Subcutaneous abdominal adipose tissue (tissue), 5 donors: ENCODE results near the gene COL1A2.

Source experiments
- H3K27ac ChIP-seq: one replicate; pipeline ENCODE4 v1.7.0; 2013; ENCODE audit warnings: low read depth, mild to moderate bottlenecking, inconsistent platforms, low read length, moderate library complexity
- H3K27me3 ChIP-seq, 5 donors: one replicate each; pipeline ENCODE4 v1.7.0; 2013; ENCODE audit warnings: low read length in 5 of 5, inconsistent platforms in 1 of 5; ENCODE audit not compliant: control insufficient read depth in 5 of 5, insufficient read depth in 4 of 5
- H3K36me3 ChIP-seq, 5 donors: one replicate each; pipeline ENCODE4 v1.7.0; 2013; ENCODE audit warnings: low read length in 5 of 5; ENCODE audit not compliant: control insufficient read depth in 5 of 5, insufficient read depth in 5 of 5
- H3K4me1 ChIP-seq, 5 donors: one replicate each; pipeline ENCODE4 v1.7.0; 2013; ENCODE audit warnings: low read length in 5 of 5, mild to moderate bottlenecking in 3 of 5, moderate library complexity in 1 of 5; ENCODE audit not compliant: control insufficient read depth in 5 of 5, insufficient read depth in 5 of 5
- H3K4me3 ChIP-seq, 5 donors: one replicate each; pipeline ENCODE4 v1.7.0; 2013; ENCODE audit warnings: low read length in 5 of 5, low read depth in 1 of 5
- H3K9ac ChIP-seq, 5 donors: one replicate each; pipeline ENCODE4 v1.7.0; 2013; ENCODE audit warnings: low read length in 5 of 5, mild to moderate bottlenecking in 4 of 5, moderate library complexity in 3 of 5
- H3K9me3 ChIP-seq, 5 donors: one replicate each; pipeline ENCODE4 v1.7.0; 2013; ENCODE audit warnings: low read length in 5 of 5; ENCODE audit not compliant: control insufficient read depth in 5 of 5
- donor health status: healthy.
- donor health status: healthy.
- donor health status: healthy.
- donor health status: healthy.
- donor health status: healthy.

The COL1A2 gene

DNA sequence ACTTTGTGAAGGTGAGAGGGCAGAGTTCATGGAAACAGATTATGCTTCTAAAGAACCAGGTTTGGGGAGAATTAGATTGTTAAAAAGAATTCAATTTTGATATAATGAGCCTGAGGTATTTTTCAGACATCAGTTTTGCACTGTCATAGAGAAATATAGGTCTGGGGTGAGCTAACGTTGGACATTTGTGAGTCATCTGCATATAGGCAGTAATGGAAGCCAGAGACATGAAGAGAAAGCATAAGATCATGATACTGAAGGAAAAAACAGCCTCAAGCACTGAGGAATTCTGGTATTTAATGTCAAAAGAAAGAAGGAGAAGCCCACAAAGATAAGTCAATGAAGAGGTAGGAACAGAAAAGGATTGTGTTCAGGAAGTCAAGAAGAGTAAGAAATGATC, 32.4 kb upstream of the COL1A2 start:
- Histone ChIP-seq H3K4me3 (no peak overlapping the region), H3K4me1 (no peaks in the 10 kb centered on the region), H3K27ac (no peak overlapping the region), H3K9ac (no peak overlapping the region), H3K9me3 (no peaks in the 10 kb centered on the region), H3K36me3 (no peaks in the 10 kb centered on the region), H3K27me3 (peaks cover 0 to 3% (median 0%) of the 10 kb centered on the region in 5 donors)

DNA sequence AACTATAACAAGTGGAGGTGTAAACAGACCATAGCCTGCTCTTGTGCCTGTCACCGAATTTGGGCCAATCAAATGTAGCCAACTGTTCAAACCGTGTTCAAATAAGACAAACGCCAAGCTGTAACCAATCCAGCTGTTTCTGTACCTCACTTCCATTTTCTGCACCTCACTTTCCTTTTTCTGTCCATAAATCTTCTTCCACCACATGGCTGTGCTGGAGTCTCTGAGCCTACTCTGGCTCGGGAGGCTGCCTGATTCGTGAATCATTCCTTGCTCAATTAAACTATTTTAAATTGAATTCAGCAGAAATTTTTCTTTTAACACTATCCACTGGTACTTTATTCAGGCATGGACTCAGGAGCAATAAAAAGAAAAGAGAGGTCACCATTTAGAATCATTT, 29.9 kb upstream of the COL1A2 start:
- no peak overlapping the region for H3K9ac ChIP-seq
- no peak overlapping the region for H3K4me3 ChIP-seq
- H3K4me1 ChIP-seq, result peaks cover 0 to 10% (median 9%) of the 10 kb centered on the region in 5 donors
- H3K36me3 ChIP-seq, result no peaks in the 10 kb centered on the region
- no peak overlapping the region for H3K27ac ChIP-seq
- H3K27me3 ChIP-seq, result peaks cover 0 to 3% (median 0%) of the 10 kb centered on the region in 5 donors
- no peaks in the 10 kb centered on the region for H3K9me3 ChIP-seq

DNA sequence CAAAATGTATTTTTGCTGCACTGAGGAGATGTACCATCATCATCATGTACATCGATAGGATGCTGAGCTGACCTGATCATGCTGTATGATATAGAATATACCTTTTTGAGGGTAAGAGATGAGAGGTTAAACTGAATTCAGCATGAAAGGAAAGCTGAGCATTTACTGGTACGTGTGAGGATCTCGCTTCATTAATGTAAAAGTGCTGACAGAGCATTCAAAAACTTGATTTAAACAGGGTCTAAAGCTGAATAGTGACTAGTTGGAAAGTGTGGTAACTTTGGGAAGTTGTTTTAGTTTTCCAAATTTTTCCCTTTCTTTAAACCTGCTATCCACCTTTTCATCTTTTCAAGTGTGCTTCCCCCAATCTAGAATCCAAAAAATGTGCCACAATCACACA, 28.5 kb upstream of the COL1A2 start:
- H3K27ac ChIP-seq, result no peak overlapping the region
- H3K27me3 ChIP-seq, result peaks cover 0 to 3% (median 0%) of the 10 kb centered on the region in 5 donors
- H3K36me3 ChIP-seq, result no peaks in the 10 kb centered on the region
- H3K4me3 ChIP-seq, result no peak overlapping the region
- peaks cover 0 to 10% (median 9%) of the 10 kb centered on the region in 5 donors for H3K4me1 ChIP-seq
- H3K9me3 ChIP-seq, result no peaks in the 10 kb centered on the region
- no peak overlapping the region for H3K9ac ChIP-seq

DNA sequence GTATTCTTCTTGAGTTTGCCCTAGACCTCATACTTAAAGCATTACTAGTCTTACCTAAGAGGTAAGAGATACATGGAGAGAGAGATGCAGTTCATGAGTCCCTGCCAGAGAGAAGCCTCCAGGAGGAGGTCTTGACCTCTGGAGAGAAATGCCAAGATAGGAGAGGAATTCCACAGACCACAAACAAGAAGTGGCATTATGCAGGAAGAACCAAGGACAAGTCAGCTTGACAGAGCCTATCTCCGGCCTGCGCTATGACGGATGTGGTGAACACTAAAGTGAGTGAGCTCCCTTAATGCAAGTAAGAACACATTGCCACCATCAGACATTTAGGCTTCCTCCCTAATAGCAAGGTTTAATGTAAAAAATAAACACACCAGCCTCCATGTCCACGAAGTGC, 27.9 kb upstream of the COL1A2 start:
- no peaks in the 10 kb centered on the region for H3K9me3 ChIP-seq
- no peak overlapping the region for H3K4me3 ChIP-seq
- peaks cover 0 to 3% (median 0%) of the 10 kb centered on the region in 5 donors for H3K27me3 ChIP-seq
- no peak overlapping the region for H3K9ac ChIP-seq
- no peak overlapping the region for H3K27ac ChIP-seq
- H3K36me3 ChIP-seq, result no peaks in the 10 kb centered on the region
- peaks cover 0 to 10% (median 9%) of the 10 kb centered on the region in 5 donors for H3K4me1 ChIP-seq

DNA sequence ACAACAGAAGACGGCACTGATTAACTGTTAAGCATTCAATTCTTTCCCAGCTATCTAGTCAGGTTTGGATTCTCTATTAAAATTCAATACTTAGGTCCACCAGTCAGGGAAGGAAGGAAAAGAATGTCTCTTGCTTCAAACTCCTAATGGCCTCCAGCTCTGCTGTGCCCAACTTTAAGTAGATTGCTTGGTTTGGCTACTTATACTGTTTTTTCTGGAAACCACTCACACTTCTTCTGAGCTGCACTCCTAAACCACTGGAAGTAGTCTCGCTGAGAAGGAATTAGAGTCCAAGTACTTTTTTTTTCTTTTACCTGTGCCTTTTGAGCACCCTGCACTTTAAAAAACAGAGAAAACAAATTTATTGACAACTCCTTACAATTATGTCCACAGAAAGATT, 26.7 kb upstream of the COL1A2 start:
- peak overlapping the region in 1 of 5 donors; percentile 24 for H3K9ac ChIP-seq
- H3K4me3 ChIP-seq, result peak overlapping the region; percentile 39 to 54 (median 52)

DNA sequence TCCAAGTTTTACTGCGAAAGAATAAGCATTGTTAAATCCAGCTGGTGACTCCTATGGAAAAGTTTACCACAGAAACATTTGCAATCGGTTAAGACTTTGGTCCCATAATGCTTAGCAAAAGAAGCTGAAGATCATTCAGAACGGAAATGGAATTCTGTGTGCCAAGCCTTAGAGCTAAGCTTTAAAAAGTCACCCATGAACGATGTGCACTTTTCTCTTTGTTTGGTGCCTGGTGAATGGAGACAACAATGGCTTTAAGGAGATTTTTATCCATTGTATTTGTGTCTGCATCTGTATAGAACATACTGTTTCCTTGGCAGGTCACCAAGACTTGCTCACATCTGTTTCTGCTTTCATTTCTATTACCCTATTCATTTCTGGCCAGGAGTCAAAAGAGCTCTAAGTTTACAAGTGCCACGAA, 26.3 kb upstream of the COL1A2 start:
- Histone ChIP-seq H3K36me3 (no peaks in the 10 kb centered on the region), H3K9me3 (no peaks in the 10 kb centered on the region), H3K4me1 (peaks cover 0 to 10% (median 9%) of the 10 kb centered on the region in 5 donors), H3K9ac (peak overlapping the region in 1 of 5 donors; percentile 32), H3K27me3 (peaks cover 0 to 3% (median 0%) of the 10 kb centered on the region in 5 donors), H3K4me3 (peak overlapping the region; percentile 39 to 54 (median 52)), H3K27ac (no peak overlapping the region)

More for the DNA sequence above, 26.7 kb upstream of the COL1A2 start:
- peaks cover 0 to 10% (median 9%) of the 10 kb centered on the region in 5 donors for H3K4me1 ChIP-seq
- no peaks in the 10 kb centered on the region for H3K9me3 ChIP-seq
- no peaks in the 10 kb centered on the region for H3K36me3 ChIP-seq
- peaks cover 0 to 3% (median 0%) of the 10 kb centered on the region in 5 donors for H3K27me3 ChIP-seq
- no peak overlapping the region for H3K27ac ChIP-seq

DNA sequence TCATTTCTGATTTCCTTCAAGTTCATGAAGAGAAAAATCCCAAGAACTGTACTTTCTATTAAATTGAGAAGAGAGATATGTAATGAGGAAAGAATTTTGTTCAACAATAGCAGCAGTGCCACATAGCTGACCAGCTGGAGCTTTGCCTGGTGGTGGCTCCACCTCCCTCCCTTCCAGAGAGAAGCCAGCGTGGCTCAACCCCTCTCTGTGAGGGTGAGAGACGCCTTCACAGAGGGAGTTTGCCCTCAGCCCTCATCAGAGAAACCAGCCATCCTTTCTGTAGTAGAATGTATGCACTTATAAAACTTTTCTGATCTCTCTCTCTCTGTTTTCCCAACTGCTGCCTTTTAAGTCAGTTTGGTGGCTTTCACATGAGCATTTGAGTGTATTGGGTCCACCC, 20.5 kb upstream of the COL1A2 start:
- H3K27ac ChIP-seq, result peak overlapping the region; percentile 32
- no peaks in the 10 kb centered on the region for H3K36me3 ChIP-seq
- H3K27me3 ChIP-seq, result peaks cover 0 to 6% (median 0%) of the 10 kb centered on the region in 5 donors
- no peaks in the 10 kb centered on the region for H3K9me3 ChIP-seq
- peaks cover 0 to 5% (median 4%) of the 10 kb centered on the region in 5 donors for H3K4me1 ChIP-seq
- no peak overlapping the region for H3K9ac ChIP-seq
- peak overlapping the region in 2 of 5 donors; percentile 30 to 59 for H3K4me3 ChIP-seq

DNA sequence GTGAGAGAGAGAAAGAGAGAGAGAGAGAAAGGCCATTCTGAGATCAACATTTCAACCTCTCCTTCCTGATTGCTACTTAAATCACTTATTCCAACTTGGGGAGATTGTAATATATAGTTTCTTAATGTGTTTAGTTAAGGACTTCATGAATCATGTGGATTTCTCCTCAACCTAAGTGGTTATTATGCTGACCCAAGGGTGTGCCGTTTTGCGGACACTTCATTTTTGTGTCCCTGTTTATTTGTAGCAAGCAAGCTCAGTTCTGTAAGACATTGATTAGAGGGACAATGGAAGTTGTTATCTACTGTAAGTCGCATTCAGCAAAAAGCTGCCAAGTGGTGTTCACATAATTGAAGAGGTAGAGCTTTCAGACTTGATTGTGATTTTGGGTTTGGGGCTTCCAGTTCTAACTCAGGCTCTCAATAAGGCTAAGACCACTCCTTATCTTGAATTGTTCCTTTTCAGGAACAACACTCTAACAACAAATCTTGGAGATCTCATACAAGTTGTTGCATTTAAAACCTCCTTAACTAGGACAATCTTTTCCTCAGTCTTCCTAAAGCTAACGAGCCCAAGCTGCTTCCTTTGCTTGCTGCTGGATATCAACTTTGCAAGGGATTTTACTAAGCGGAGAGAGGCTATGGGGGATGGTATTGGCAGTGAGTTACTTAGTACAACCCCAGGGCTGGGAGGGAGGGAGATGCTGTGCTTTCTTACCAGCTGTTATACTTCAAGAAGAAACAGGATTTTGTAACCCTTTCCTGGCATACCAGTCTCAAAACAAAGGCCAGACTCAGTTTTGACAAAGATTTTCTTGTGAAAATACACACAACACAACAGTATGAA, 19.8 kb upstream of the COL1A2 start:
- peaks cover 0 to 5% (median 4%) of the 10 kb centered on the region in 5 donors for H3K4me1 ChIP-seq
- H3K27ac ChIP-seq, result peak overlapping the region; percentile 58
- peak overlapping the region in 3 of 5 donors; percentile 0 to 59 (median 30) for H3K4me3 ChIP-seq
- peak overlapping the region in 1 of 5 donors; percentile 28 for H3K9ac ChIP-seq
- H3K36me3 ChIP-seq, result no peaks in the 10 kb centered on the region
- H3K27me3 ChIP-seq, result peaks cover 0 to 6% (median 0%) of the 10 kb centered on the region in 5 donors
- H3K9me3 ChIP-seq, result no peaks in the 10 kb centered on the region

DNA sequence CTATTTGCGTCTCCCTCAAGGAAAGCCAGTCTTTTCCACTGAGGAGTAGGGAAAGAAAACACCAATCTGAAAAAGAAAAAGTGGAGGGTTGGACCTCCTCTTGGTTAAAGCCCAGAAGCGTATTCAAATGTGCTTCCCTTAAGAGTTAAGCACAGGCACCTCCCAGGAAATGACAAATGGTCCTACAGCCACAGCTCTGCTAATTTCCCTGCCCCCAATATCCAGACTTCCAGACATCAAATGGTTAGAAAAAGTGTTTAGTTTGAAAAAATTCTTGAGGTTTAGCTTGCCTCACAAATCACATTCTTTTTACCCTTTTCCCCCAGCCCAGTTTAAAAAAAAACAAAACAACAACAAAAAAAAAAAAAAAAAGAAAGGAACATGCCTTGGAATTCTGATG, 19.0 kb upstream of the COL1A2 start:
- Histone ChIP-seq H3K27ac (peak overlapping the region; percentile 58), H3K4me3 (peak overlapping the region in 3 of 5 donors; percentile 10 to 59 (median 30)), H3K27me3 (peaks cover 0 to 6% (median 0%) of the 10 kb centered on the region in 5 donors), H3K9ac (peak overlapping the region in 1 of 5 donors; percentile 28), H3K36me3 (no peaks in the 10 kb centered on the region), H3K9me3 (no peaks in the 10 kb centered on the region), H3K4me1 (peaks cover 0 to 5% (median 4%) of the 10 kb centered on the region in 5 donors)

DNA sequence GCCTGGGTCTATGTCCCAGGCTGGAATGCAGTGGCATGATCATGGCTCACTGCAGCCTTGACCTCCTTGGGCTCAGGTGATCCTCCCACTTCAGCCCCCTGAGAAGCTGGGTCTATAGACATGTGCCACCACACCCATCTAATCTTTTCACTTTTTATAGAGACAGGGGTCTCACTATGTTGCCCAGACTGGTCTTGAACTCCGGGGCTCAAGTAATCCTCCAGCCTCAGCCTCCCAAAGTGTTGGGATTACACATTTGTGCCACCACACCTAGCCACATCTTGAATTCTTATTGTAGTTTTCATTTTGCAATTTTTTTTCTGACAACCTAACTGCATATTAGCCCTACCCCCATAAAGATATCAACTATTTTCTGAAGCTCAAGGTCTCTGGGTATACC, 18.4 kb upstream of the COL1A2 start:
- Histone ChIP-seq H3K27me3 (peaks cover 0 to 6% (median 0%) of the 10 kb centered on the region in 5 donors), H3K4me1 (peaks cover 0 to 5% (median 4%) of the 10 kb centered on the region in 5 donors), H3K9me3 (no peaks in the 10 kb centered on the region), H3K36me3 (no peaks in the 10 kb centered on the region), H3K4me3 (no peak overlapping the region), H3K27ac (no peak overlapping the region), H3K9ac (no peak overlapping the region)
